Glutamatergic neuron (in vitro differentiated cells): ENCODE results near the gene TTC4. TPM values are rescaled to one million over a fixed set of nuclear protein-coding genes. Genes with fewer than 3 reads are reported as not detected.

Experiments used
- DNase-seq: peaks from one replicate; pipeline ENCODE4 v3.0.0; 2022
- H3K27ac Mint-ChIP-seq: one replicate; pipeline ENCODE4 v1.8.0; 2020; ENCODE audit warnings: mild to moderate bottlenecking, mixed read lengths, inconsistent platforms; ENCODE audit not compliant: unreplicated experiment
- H3K27me3 Mint-ChIP-seq: one replicate; pipeline ENCODE4 v1.8.0; 2020; ENCODE audit warnings: mild to moderate bottlenecking, moderate library complexity, mixed read lengths, inconsistent platforms; ENCODE audit not compliant: unreplicated experiment
- H3K36me3 Mint-ChIP-seq: one replicate; pipeline ENCODE4 v1.8.0; 2020; ENCODE audit warnings: mild to moderate bottlenecking, mixed read lengths, inconsistent platforms; ENCODE audit not compliant: unreplicated experiment
- H3K4me1 Mint-ChIP-seq: one replicate; pipeline ENCODE4 v1.8.0; 2020; ENCODE audit warnings: mild to moderate bottlenecking, low read depth, mixed read lengths, inconsistent platforms; ENCODE audit not compliant: unreplicated experiment
- H3K4me3 Mint-ChIP-seq: one replicate; pipeline ENCODE4 v1.8.0; 2020; ENCODE audit warnings: mild to moderate bottlenecking, mixed read lengths, inconsistent platforms; ENCODE audit not compliant: unreplicated experiment
- H3K9me3 Mint-ChIP-seq: one replicate; pipeline ENCODE4 v1.8.0; 2020; ENCODE audit warnings: mild to moderate bottlenecking, moderate library complexity, mixed read lengths, inconsistent platforms; ENCODE audit not compliant: unreplicated experiment
- CTCF ChIP-seq: fragments of 200-600 bp; sonication (generic); IDR thresholded peaks from one replicate; pipeline ENCODE4 v1.5.0; 2021; ENCODE audit not compliant: partially characterized antibody, unreplicated experiment
- total RNA-seq: library from RNA; stranded (reverse); fragmentation: NEBNext Ultra II Directional; extraction: Animal tissue kit (Norgen Biotek cat#: 25700); gene quantifications from one replicate; pipeline ENCODE4 v1.2.1, GENCODE V29; 2021; ENCODE audit not compliant: unreplicated experiment

TTC4 gene
- total RNA-seq, 1 donor from 2014 or later = 14.3 TPM

GRCh38 chr1:54714881-54715492, 674 bp upstream of the TTC4 start:
- H3K9me3 Mint-ChIP-seq = no peaks in the 10 kb centered on the region
- DNase-seq = no peak
- no peaks in the 10 kb centered on the region for H3K36me3 Mint-ChIP-seq
- no peak for TF ChIP-seq CTCF
- peak overlapping the region; percentile 88 for H3K4me3 Mint-ChIP-seq
- peaks cover 7% of the 10 kb centered on the region for H3K27me3 Mint-ChIP-seq
- H3K4me1 Mint-ChIP-seq = peaks cover 7% of the 10 kb centered on the region
- H3K27ac Mint-ChIP-seq = no peak overlapping the region

GRCh38 chr1:54716299-54717047, 812 bp downstream of the TTC4 start:
- Mint-ChIP-seq H3K9me3 (no peaks in the 10 kb centered on the region), H3K27me3 (peaks cover 5% of the 10 kb centered on the region), H3K36me3 (no peaks in the 10 kb centered on the region), H3K4me3 (peak overlapping the region; percentile 88), H3K27ac (no peak overlapping the region), H3K4me1 (no peaks in the 10 kb centered on the region)
- TF ChIP-seq CTCF = no peak
- DNase-seq = no peak

GRCh38 chr1:54721719-54722118, 6.1 kb downstream of the TTC4 start:
- DNase-seq = no peak
- Mint-ChIP-seq H3K27ac (no peak overlapping the region), H3K9me3 (peaks cover 3% of the 10 kb centered on the region), H3K4me3 (no peak overlapping the region), H3K4me1 (no peaks in the 10 kb centered on the region), H3K27me3 (no peaks in the 10 kb centered on the region), H3K36me3 (peaks cover 30% of the 10 kb centered on the region)
- TF ChIP-seq CTCF = no peak

- no peak for DNase-seq
- H3K4me1 Mint-ChIP-seq = no peaks in the 10 kb centered on the region
- H3K27ac Mint-ChIP-seq = no peak overlapping the region
- H3K4me3 Mint-ChIP-seq = no peak overlapping the region
- H3K9me3 Mint-ChIP-seq = peaks cover 3% of the 10 kb centered on the region
- peaks cover 30% of the 10 kb centered on the region for H3K36me3 Mint-ChIP-seq
- no peak for TF ChIP-seq CTCF
- H3K27me3 Mint-ChIP-seq = no peaks in the 10 kb centered on the region
Measured at GRCh38 chr1:54723985-54724384, 8.3 kb downstream of the TTC4 start.

- TF ChIP-seq CTCF = no peak
- H3K4me3 Mint-ChIP-seq = no peak overlapping the region
- H3K9me3 Mint-ChIP-seq = peaks cover 3% of the 10 kb centered on the region
- no peak for DNase-seq
- no peaks in the 10 kb centered on the region for H3K4me1 Mint-ChIP-seq
- peaks cover 30% of the 10 kb centered on the region for H3K36me3 Mint-ChIP-seq
- no peak overlapping the region for H3K27ac Mint-ChIP-seq
- no peaks in the 10 kb centered on the region for H3K27me3 Mint-ChIP-seq
Measured at GRCh38 chr1:54724771-54725170, 9.1 kb downstream of the TTC4 start.
